ENCODE results near the gene ARID1A.

DNA sequence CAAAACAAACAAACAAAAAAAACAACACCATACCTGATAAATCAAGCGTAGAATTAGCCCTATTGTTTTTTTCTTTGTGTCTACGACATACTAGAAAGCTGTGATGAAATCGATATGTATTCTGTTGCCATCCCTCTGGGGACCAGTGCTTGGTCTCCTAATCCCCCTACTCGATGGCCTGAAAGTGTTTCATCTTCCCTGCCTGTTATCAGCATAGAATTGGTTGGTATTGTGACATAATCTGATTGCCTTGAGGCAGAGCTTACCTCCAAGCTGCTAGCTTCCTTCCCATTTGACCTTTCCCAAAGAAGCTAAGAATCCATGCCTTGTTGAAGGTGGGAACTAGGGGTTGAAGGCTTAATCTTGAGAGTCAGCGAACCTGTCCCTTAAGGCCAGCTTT, 51.2 kb downstream of the ARID1A start:
- TF ChIP-seq, protein P1, sequence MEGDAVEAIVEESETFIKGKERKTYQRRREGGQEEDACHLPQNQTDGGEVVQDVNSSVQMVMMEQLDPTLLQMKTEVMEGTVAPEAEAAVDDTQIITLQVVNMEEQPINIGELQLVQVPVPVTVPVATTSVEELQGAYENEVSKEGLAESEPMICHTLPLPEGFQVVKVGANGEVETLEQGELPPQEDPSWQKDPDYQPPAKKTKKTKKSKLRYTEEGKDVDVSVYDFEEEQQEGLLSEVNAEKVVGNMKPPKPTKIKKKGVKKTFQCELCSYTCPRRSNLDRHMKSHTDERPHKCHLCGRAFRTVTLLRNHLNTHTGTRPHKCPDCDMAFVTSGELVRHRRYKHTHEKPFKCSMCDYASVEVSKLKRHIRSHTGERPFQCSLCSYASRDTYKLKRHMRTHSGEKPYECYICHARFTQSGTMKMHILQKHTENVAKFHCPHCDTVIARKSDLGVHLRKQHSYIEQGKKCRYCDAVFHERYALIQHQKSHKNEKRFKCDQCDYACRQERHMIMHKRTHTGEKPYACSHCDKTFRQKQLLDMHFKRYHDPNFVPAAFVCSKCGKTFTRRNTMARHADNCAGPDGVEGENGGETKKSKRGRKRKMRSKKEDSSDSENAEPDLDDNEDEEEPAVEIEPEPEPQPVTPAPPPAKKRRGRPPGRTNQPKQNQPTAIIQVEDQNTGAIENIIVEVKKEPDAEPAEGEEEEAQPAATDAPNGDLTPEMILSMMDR (IDR thresholded peaks at IDR 0.05; ENCODE audit: low read depth, low read length) = no peak
- no peak for TF ChIP-seq EZH2phosphoT487 (IDR thresholded peaks at IDR 0.05; ENCODE audit: low read depth)

Data from OCI-LY3 (cell line).